ENCODE measurements around the gene RHBDD1.

Gene RHBDD1

DNA sequence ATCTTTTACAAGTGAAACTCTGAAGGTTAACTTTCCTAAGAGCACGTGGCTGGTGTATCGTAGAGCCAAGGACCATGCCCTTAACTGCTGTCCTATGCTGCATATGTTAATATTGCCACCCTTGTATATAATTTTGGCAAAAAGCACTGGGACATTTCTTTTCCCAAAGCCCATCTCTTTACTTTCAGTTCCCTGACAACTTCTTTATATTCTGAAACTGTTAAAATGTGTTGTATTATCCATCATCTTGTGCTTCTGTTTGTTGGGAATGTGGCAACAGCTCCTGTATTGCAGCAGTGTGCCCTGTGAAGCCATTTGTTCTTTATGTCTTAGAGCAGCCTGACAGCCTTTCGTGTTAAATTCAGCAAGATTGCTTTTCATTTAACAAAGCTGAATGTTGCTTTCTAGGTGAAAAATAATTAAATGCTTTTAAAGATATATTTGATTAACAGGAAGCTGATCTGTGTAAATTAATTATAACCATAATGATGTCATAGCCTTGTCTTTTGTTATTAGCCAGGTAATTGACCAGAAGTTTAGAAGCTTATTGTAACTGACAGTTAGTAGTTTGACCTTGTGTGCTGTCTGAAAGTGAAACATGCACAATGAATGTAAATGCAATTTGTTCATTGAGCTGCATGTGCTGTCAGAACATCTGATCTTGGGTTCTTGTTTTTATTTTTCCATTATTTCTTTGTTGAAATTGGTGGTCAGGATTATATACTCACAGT lies 9.7 kb downstream of the RHBDD1 start:
- DNase-seq (ENCODE audit: low read depth), result no peak

DNA sequence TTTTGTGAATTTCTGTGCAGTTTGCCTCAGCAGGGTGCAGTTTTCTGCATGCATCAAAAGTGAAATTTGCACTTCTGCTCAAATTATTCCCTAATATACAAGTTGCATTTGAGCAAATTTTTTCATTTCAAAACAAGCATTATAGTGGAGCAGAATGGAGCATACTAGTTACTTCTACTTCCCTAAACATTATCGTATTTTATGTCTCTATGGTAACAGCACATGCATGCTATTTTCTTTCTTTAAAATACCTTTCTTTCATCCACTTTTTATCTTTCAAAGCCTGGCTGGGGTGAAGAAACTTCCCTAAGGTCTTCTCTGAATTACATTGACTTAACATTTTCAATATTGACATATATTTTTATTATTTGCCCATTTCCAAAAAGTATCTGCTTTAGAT lies 11.2 kb downstream of the RHBDD1 start:
- no peak for DNase-seq (ENCODE audit: low read depth)

DNA sequence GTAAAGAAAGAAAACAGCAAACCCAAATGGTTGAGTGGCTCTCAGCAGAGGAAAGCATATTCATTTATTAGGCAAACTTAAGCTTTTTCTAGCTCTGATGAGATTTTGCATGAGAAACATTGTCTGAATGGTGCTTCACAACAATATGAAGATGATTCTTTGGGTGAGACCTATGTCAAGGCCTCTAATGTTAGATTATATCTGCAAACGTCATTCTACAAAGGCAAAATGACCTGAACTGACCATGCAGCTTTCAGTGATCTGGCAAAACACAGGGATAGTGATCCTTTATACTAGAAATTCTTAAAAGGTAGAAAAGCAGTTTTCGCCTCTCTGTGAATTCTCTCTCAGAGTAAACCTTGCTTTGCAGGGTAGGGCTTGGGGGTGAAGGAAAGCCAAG lies 11.7 kb downstream of the RHBDD1 start:
- DNase-seq (ENCODE audit: low read depth), result no peak

DNA sequence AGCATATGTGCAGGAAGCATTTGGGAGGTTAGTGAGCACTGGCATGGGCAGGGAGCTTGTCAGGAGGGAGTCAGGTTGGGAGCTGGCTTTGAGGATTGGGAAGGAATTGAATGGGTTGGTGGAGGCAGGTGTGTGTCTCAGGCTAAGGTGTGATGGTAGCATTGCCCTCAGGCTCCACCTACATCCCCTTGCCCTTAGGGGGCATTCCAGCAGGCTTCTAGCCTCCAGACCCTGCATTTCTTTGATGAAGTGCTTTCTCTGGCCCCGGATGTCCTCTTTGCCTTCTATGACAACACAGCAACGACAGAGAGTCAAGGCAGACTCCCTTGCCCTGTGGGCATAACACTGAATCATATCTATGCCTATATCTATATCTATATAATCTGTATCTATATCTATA lies 13.5 kb downstream of the RHBDD1 start:
- no peak for DNase-seq (ENCODE audit: low read depth)

DNA sequence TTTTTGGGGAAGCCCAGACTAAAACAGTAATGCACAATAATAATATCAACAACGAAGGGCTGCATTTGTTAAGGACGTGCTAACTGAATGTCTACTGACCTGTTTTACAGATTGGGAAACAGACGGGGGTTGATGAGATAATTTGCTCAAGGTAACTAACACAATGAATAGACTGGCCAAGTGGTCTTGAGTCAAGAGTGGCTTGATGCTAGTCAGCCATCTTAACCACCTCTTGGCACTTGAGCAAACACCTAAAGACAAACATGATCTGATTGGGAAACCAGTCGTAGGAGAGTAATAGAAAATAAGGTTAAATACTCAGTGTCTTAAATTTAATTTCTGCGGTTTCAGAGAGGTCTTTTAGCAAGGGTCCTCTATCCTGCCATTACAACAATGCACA lies 14.2 kb downstream of the RHBDD1 start:
- DNase-seq (ENCODE audit: low read depth), result no peak

DNA sequence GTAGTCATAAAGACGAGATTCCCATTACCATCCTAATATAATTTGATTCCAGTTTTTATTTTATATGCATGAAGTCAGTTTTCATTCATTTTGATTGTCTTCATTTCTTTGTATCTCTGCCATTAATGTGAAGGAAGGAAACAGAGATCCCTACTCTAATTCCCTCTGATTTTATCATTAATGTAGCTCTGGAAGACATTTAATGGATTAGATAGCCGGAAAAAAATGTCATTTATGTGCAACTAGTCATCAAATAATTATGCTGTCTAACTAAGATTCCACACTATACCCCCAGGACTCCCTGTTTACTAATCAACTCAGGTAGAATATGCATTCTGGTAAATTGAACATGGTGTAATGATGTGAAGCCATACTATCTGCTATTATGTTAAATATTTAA lies 19.9 kb downstream of the RHBDD1 start:
- peak; percentile 6 for DNase-seq (ENCODE audit: low read depth)

DNA sequence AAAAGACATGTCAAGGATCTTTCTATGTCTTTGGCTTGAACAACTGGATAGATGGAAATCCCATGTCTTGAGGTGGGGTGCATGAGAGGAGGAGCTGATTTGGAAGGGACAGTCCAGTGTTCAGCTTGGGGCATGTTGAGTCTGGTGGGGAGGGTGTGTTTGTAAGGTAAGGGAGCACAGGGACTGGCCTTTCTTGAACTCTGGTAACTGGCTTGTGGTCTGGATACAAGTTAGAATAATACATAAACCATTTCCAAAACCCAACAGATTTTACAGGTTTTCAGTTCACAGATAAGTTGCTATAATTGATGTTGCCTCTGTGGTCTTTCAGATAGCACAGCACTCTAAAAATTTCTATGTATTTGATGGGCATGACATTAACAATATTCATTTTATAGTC lies 24.2 kb downstream of the RHBDD1 start:
- no peak for DNase-seq (ENCODE audit: low read depth)

DNA sequence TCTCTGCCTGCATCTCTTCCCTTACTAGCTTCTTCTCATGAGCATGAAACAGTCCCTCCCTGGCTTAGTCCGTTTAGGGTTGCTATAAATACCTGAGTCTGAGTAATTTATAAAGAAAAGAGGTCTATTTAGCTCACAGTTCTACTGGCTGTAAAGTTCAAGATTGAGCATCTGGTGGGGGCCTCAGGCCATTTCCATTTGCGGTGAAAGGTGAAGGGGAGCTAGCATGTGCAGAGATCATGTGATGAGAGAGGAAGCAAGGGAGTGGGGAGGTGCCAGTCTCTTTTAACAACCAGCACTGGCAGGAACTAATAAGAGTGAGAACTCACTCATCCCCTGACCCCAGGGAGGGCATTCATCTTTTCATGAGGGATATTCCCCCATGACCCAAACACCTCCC lies 26.8 kb downstream of the RHBDD1 start:
- peak; percentile 23 for DNase-seq (ENCODE audit: low read depth)

DNA sequence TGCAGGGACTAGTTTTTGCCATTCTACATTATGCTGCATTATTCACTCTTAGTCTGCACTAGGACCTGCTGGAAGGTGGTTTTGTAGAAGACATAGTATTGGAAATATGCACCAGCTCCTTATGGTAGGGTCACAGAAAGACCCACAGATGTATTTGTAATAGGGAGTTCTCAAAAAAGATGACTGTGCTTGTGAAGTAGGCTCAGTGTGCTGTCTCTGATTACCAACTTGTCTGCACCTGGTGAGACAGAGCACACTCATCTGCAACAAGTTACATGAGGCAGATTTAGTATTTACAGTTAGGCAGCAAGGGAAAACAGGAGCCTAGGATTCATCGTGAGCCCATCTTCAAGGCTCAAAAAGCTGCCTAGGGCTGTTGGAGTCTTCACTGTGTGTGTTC lies 29.4 kb downstream of the RHBDD1 start:
- no peak for DNase-seq (ENCODE audit: low read depth)

DNA sequence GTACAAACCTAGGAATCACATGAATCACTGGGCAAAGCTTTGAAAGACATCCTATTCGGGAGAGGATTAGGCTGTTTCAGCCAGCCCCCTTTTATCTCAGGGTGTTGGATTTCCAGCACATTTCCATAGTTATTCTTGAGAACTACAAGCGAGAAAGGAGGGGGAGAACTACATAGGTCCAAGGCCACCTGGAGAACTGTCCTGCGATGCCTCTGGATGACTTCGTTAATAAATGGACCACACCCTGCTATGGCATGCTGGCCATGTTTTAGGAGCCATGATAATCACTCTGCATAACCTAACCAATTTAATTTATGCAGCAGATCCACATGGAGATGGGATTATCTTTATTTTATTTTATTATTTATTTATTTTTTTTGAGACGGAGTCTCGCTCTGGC lies 29.9 kb downstream of the RHBDD1 start:
- DNase-seq (ENCODE audit: low read depth), result no peak

DNA sequence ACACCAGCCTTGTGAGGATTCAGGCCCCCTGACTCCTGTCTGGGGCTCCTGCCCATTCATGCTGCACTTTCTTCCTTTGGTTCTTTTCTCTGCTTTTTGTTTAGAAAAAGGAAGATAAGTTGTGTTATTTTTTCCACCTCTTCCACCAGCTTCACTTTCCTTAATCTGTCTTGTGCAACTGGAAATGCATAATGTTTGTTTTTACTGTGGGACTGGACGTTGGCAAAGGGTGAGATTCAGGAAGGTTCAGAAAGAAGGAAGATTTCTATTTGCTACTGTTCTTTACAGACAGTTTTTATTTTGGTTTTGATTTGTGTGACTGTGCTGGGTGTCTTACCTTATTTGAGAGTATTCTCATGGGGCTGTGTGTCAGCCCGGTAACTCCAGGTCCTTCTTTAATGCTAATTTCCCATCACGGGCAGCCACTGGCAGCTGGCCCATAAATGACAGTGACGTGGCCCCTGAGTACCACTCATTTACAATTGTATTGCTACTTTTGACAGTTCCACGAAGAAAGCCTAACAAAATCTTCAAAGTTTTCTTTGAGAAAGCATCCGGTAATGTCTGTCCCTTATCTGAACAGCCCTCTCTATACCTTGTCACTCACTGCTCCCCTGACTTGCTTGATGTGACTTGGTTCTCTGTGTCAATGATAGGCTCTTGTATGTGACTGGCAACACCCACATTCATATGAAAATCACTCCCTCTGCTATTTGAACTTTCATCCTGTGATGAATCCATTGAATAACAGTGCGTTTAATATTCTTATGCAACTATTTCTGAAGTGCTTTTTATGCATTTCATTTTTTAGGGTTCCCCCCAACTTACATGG lies 32.7 kb downstream of the RHBDD1 start:
- DNase-seq (ENCODE audit: low read depth), result no peak

DNA sequence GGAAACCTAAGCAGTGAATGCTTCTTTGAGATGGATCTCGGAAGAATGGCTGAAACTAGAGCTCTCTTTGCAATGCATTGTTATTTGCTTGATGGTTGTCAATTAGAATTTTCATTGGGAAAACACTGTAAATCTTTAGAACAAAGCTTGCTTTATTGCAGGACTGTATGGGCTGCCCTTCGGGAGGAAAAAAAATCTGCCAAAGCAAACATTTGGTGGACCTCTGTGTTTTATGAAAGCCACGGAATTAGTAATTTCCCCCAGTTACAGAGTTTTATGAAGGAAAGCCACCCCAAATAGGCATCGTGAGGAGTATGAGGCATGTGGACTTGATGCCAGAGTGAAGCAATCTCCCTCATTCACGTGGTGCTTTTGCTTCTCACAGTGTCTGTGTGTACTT lies 33.5 kb downstream of the RHBDD1 start:
- DNase-seq (ENCODE audit: low read depth), result peak; percentile 19

DNA sequence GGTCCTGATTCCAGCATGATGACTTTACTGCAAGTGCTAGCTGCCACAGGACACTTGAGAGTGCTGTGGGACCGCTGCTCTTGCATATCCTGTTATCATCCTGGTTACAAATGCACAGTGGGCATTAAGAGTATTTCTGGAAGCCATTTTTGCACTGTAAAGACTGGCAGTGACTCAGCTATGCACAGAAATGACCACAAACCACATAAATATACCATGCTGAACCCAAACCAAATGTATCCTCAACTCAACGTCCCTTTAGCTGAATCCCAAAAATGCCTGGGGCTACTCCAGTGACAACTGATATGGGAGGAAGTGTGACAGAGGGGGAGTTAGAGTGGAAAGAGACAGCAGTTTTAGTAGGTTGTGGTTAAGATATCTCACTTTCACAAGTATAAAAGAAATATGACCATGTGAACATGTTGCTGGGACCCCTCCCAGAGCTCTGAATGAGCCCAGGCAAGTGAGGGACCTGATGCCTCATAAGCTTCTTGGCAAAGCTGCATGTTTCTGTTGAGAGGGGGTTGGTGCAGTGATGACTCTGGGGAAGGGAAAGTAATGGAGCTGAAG lies 37.3 kb downstream of the RHBDD1 start:
- peak; percentile 82 for DNase-seq (ENCODE audit: low read depth)

DNA sequence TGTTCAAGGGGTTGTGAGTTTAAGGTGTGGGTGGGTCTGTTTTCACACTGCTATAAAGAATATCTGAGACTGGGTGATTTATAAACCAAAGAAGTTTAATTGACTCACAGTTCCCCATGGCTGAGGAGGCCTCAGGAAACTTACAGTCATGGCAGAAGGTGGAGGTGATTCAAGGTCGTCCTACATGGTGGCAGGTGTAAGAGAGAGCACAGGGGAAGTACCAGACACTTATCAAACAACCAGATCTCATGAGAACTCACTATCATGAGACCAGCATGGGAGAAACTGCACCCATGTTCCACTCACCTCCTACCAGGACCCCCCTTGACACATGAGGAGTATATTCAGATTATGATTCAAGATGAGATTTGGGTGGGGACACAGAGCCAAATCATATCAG lies 38.0 kb downstream of the RHBDD1 start:
- DNase-seq (ENCODE audit: low read depth), result no peak

DNA sequence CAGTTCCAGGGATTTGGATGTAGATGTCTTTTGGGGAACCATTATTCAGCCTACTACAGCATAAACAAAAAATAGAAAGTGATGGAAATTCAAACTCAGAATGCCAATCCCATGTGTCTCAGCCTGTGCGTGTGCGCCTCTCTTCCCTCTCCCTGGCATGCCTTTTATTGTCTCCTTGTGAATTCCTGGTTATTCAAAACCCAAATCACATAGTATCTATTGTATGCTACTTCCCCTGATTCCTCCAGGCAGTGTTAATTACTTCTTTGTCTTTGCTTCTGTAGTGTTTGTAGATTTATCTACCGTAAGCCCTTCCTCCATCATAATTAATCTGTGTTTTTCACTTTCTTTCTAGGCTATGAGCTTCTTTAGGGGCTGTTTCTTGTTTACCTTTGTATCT lies 38.9 kb downstream of the RHBDD1 start:
- DNase-seq (ENCODE audit: low read depth), result no peak

DNA sequence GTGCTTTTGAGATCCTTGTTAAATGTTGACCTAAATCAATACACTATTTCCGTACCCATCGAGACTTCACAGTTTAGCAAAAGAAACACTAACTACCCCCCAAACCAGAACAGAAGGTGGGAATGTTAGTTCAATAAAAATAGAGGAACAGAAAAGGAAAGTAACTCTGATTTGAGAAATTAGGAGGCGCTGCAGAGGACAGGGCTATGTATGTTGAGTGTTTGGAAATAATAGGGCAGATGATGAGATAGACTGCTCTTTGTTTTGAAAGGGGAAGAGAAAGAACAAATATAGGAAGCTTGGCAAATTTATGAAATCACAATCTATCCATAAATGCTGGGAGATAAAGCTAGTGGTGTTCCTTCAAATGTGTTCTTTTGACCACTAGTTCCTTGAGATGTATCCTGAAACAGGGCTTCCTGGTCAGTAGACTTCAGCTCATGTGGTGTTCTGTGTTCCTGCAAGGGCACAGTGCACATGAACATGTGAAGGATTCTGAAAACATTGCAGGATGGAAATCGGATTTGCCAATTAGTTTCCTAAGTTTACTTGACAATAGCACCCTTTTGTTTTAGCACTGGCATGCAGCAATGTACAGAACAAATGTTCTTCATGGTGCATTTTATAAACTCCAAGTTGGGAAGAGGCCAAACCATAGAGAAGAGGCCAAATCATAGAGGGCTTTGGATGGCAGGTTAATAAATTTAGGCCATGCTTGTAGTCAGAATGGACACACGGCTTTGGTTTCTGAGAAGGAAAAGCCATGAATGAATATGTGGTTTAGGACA lies 39.8 kb downstream of the RHBDD1 start:
- no peak for DNase-seq (ENCODE audit: low read depth)

DNA sequence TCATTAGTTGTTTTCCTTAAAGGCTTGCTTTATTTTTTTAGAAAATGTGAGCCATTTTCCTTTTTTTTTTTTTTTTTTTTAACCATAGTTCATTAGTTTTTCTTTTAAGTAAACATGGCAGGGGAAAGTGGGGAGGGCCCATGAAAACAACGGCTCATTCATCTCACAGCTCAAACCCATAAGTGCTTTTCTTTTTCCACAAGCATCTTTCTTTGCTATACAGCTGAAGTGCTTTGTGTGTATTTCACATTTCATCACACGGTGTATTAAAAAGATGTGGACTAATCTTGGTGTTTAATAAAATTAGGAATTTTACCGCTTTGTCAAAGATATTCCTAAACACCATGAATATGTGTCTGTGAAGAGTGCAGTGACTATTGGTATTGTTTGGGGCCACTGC lies 41.6 kb downstream of the RHBDD1 start:
- DNase-seq (ENCODE audit: low read depth), result no peak

DNA sequence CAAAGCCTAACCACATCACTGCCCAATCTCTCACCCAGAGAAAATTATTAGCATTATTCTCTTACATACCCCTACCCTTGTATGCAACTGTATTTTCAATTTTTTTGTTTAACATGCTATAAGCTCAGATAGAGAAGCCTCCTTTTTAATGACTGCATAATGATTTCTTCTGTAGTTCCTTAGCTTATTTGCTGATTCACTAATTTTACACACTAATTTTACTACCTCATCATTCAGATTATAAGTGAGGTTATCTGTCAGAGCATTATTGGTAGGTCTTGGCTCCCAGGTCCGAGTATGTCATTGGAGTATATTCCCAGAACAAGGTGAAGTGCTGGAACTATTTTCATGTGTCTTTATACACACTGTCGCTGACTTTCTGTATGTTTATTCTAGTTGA lies 45.4 kb downstream of the RHBDD1 start:
- no peak for DNase-seq (ENCODE audit: low read depth)

DNA sequence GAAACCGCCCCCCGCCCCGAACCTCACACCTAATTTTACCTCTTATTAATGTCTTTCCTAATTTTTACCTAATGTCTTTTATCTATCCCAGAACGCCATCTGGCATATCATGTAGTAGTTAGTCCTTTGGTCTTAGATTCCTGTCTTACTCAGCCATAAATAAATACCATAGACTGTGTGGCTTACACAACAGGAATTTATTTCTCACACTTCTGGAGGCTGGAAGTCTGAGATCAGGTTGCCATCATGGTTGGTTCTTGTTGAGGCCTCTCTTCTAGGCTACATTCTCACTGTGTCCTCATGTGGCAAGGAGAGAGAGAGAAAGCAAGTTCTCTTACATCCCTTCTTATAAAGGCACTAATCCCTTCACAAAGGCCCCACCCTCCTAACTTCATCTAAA lies 46.8 kb downstream of the RHBDD1 start:
- peak; percentile 57 for DNase-seq (ENCODE audit: low read depth)

DNA sequence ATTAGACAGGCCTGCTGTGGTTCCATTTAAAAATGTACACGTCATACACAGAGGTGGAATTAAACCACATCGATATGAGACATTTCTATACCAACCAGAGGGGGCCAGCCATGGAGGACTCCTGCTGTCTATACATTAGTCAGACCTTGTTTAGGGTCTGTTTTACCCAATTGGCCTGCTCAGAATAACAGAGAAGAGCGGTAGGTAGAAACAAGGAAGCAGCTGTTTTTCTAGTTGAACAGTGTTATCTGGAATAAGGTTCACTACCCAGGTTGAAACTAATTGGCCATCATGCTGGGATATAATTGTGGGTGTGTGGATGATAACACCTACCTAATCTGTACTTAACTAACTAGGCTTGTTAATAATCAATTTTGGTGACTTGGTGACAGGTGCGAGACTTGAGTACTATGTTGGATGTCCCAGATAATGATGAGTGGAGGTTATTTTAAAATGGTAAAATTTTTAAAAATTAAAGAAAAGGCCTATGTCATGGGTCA lies 47.5 kb downstream of the RHBDD1 start:
- DNase-seq (ENCODE audit: low read depth), result no peak

DNA sequence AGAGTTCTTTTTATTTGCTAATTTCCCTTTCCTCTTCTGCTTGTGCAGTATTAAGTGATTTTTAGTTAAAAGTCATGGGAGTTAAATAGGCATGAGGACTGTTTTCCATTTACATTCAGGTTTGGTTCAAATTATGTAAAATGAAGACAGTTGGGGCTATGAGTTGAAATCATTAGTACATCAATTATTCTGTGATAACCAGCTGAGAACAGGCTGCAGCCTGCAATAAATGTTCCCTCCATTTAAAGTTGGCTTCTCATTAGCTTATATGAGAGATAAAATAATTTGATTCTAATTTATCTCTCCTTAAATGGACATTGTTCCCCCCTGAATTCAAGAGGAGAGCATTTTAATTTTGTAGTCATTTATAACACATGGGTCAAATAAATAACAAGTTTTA lies 48.3 kb downstream of the RHBDD1 start:
- no peak for DNase-seq (ENCODE audit: low read depth)

DNA sequence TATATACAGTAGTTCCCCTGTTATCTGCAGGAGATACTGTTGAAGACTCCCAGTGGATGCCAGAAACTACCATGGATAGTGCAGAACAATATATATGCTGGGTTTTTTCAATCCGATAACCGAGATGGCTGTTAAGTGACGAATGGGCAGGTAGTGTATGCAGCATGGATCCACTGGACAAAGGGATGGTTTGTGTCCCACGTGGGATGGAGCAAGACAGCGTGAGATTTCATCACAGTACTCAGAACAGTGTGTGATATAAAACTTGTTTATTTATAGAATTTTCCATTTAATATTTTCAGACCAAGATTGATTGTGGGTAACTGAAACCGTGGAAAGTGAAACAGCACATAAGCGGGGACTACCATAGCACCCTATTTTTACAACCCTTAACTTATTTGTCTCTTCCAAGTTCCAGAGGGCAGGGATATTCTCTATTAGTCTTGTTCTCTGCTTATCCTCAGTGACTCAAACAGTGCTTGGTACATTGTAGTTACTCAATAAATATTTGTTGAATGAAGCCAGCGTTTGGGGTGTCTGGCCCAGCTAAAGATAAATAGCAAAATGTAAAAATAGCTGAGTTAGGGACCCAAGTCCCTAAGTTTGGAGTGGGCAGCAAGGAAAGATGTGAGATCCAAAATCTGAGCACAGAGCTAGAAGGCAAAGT lies 50.0 kb downstream of the RHBDD1 start:
- DNase-seq (ENCODE audit: low read depth), result peak; percentile 25

All from EH (cell line).